WTC11 (cell line): ENCODE data around the gene FAM13A. TPM values are rescaled to one million over a fixed set of nuclear protein-coding genes. Genes with fewer than 3 reads are reported as not detected.
"Not testable (repeated sequence)": the region's sequence is repeated elsewhere in the genome, so short reads cannot be mapped to it uniquely, and the experiment has no call there.

Source experiments
- ATAC-seq: fragments of 200-7000 bp; cut with Tn5 transposase; 2 replicates; pipeline ENCODE4 v1.10.0; 2021; ENCODE audit warnings: mild to moderate bottlenecking, moderate library complexity
- CTCF ChIA-PET: fragments of 300-600 bp; sonication (Branson Sonifier 250); formaldehyde crosslinking; loops from one replicate; lab custom pipeline; 2021; ENCODE audit warnings: antibody characterized with exemption; lab: Charles Lee
- POLR2A ChIA-PET: fragments of 350-600 bp; sonication (Branson Sonifier 250); formaldehyde crosslinking; loops from one replicate; lab custom pipeline; 2021; ENCODE audit warnings: antibody characterized with exemption; lab: Charles Lee
- DNase-seq: peaks from one replicate; pipeline ENCODE4 v3.0.0; 2021; ENCODE audit warnings: low spot score
- H3K27ac Mint-ChIP-seq: 2 replicates; pipeline ENCODE4 v1.8.0; 2021; ENCODE audit warnings: mixed read lengths
- H3K27me3 Mint-ChIP-seq: 2 replicates; pipeline ENCODE4 v1.8.0; 2021; ENCODE audit warnings: low read depth, mild to moderate bottlenecking, moderate library complexity, mixed read lengths
- H3K36me3 Mint-ChIP-seq: 2 replicates; pipeline ENCODE4 v1.8.0; 2021; ENCODE audit warnings: mixed read lengths
- H3K4me1 Mint-ChIP-seq: 2 replicates; pipeline ENCODE4 v1.8.0; 2022; ENCODE audit warnings: mixed read lengths
- H3K4me3 Mint-ChIP-seq: 2 replicates; pipeline ENCODE4 v1.8.0; 2021; ENCODE audit warnings: mild to moderate bottlenecking, moderate library complexity, mixed read lengths
- H3K9me3 Mint-ChIP-seq: 2 replicates; pipeline ENCODE4 v1.8.0; 2021; ENCODE audit warnings: mixed read lengths
- ATF3 ChIP-seq: sonication (generic); formaldehyde crosslinking; conservative IDR thresholded peaks from 2 replicates; pipeline ENCODE4 v1.8.1; 2022; ENCODE audit warnings: mild to moderate bottlenecking, missing genetic modification reagents
- CREB1 ChIP-seq: sonication (generic); formaldehyde crosslinking; IDR thresholded peaks from 2 replicates; pipeline ENCODE4 v1.8.0; 2023; ENCODE audit warnings: mild to moderate bottlenecking, missing genetic modification reagents
- ETV6 ChIP-seq: sonication (generic); formaldehyde crosslinking; IDR thresholded peaks from 2 replicates; pipeline ENCODE4 v1.8.1; 2022; ENCODE audit warnings: mild to moderate bottlenecking, missing genetic modification reagents
- MLX ChIP-seq: sonication (generic); formaldehyde crosslinking; IDR thresholded peaks from 2 replicates; pipeline ENCODE4 v1.8.1; 2023; ENCODE audit warnings: mild to moderate bottlenecking, missing genetic modification reagents, moderate library complexity
- NR2C2 ChIP-seq: sonication (generic); formaldehyde crosslinking; IDR thresholded peaks from 2 replicates; pipeline ENCODE4 v1.8.0; 2022; ENCODE audit warnings: mild to moderate bottlenecking, missing genetic modification reagents
- OVOL2 ChIP-seq: fragments of 250-450 bp; sonication (Bioruptor Pico); IDR thresholded peaks from 2 replicates; pipeline ENCODE4 v1.9.0; 2021; ENCODE audit warnings: mild to moderate bottlenecking, borderline replicate concordance
- PREB ChIP-seq: sonication (generic); formaldehyde crosslinking; IDR thresholded peaks from 2 replicates; pipeline ENCODE4 v1.8.1; 2022; ENCODE audit warnings: mild to moderate bottlenecking, missing genetic modification reagents, moderate library complexity, borderline replicate concordance
- USF1 ChIP-seq: sonication (generic); formaldehyde crosslinking; IDR thresholded peaks from 2 replicates; pipeline ENCODE4 v1.8.0; 2022; ENCODE audit warnings: mild to moderate bottlenecking, missing genetic modification reagents
- ZBTB21 ChIP-seq: sonication (generic); formaldehyde crosslinking; IDR thresholded peaks from 2 replicates; pipeline ENCODE4 v1.8.1; 2023; ENCODE audit warnings: mild to moderate bottlenecking, missing genetic modification reagents, borderline replicate concordance
- ZMAT4 ChIP-seq: fragments of 250-450 bp; sonication (Bioruptor Pico); IDR thresholded peaks from 2 replicates; pipeline ENCODE4 v1.9.0; 2021; ENCODE audit warnings: mild to moderate bottlenecking
- ZNF138 ChIP-seq: sonication (generic); formaldehyde crosslinking; conservative IDR thresholded peaks from 2 replicates; pipeline ENCODE4 v1.8.1; 2022; ENCODE audit warnings: mild to moderate bottlenecking, moderate library complexity, missing genetic modification reagents
- total RNA-seq: library from RNA; stranded (reverse); gene quantifications from 3 replicates; pipeline ENCODE4 v1.2.3, GENCODE V29; 2021
- TF ChIP-seq, protein P1 (sequence below): sonication (generic); formaldehyde crosslinking; IDR thresholded peaks from 2 replicates; pipeline ENCODE4 v1.8.0; 2023; ENCODE audit warnings: mild to moderate bottlenecking, missing genetic modification reagents
- TF ChIP-seq, protein P2 (sequence below): fragments of 200-600 bp; IDR thresholded peaks from 2 replicates; pipeline ENCODE4 v1.8.0; 2022; ENCODE audit warnings: antibody characterized with exemption
- TF ChIP-seq, protein P3 (sequence below): sonication (generic); formaldehyde crosslinking; IDR thresholded peaks from 2 replicates; pipeline ENCODE4 v1.8.1; 2023; ENCODE audit warnings: mild to moderate bottlenecking, moderate library complexity, missing genetic modification reagents
- TF ChIP-seq, protein P4 (sequence below): sonication (generic); formaldehyde crosslinking; IDR thresholded peaks from 2 replicates; pipeline ENCODE4 v1.8.1; 2023; ENCODE audit warnings: mild to moderate bottlenecking, missing genetic modification reagents, moderate library complexity
- TF ChIP-seq, protein P5 (sequence below): fragments of 250-450 bp; sonication (Bioruptor Pico); IDR thresholded peaks from 2 replicates; pipeline ENCODE4 v2.1.2; 2022; ENCODE audit warnings: mild to moderate bottlenecking, moderate library complexity

Gene FAM13A
- total RNA-seq, 1 experiment from 2014 or later: 14.6 TPM

DNA sequence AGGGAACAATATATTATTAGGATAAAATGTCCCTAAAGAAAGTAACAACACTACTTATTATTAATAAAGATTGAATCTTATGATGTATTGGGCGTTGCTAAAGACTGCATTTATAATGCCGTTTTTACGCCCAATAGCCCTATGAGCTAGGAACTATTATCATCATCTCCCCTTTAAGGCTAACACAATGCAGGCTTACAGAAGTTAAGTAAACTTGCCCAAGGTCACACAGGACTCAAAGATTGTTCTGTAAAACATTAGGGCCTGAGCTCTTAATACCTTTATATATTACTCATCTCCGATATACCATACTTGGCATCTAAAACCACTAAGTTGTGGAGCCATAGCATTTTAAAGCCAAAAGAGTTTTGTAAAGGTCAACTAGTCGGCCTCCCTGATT, 149.5 kb downstream of the FAM13A start:
- Mint-ChIP-seq H3K4me1 (no peaks in the 10 kb centered on the region), H3K36me3 (peaks cover 10% of the 10 kb centered on the region), H3K9me3 (peaks cover 13% of the 10 kb centered on the region; the same call in 1 of the 2 replicates), H3K27me3 (no peaks in the 10 kb centered on the region), H3K4me3 (no peak overlapping the region), H3K27ac (no peak overlapping the region)
- CTCF ChIA-PET: no interaction called here
- TF ChIP-seq NR2C2 (CRISPR knock-in tag): no peak
- TF ChIP-seq ETV6 (CRISPR knock-in tag): no peak
- no peak for TF ChIP-seq ATF3
- no peak for TF ChIP-seq USF1
- TF ChIP-seq, protein P1, sequence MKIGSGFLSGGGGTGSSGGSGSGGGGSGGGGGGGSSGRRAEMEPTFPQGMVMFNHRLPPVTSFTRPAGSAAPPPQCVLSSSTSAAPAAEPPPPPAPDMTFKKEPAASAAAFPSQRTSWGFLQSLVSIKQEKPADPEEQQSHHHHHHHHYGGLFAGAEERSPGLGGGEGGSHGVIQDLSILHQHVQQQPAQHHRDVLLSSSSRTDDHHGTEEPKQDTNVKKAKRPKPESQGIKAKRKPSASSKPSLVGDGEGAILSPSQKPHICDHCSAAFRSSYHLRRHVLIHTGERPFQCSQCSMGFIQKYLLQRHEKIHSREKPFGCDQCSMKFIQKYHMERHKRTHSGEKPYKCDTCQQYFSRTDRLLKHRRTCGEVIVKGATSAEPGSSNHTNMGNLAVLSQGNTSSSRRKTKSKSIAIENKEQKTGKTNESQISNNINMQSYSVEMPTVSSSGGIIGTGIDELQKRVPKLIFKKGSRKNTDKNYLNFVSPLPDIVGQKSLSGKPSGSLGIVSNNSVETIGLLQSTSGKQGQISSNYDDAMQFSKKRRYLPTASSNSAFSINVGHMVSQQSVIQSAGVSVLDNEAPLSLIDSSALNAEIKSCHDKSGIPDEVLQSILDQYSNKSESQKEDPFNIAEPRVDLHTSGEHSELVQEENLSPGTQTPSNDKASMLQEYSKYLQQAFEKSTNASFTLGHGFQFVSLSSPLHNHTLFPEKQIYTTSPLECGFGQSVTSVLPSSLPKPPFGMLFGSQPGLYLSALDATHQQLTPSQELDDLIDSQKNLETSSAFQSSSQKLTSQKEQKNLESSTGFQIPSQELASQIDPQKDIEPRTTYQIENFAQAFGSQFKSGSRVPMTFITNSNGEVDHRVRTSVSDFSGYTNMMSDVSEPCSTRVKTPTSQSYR (CRISPR knock-in tag): no peak
- no peak for TF ChIP-seq ZBTB21
- TF ChIP-seq ZMAT4 (CRISPR knock-in tag): no peak
- TF ChIP-seq ZNF138: no peak
- no peak for TF ChIP-seq CREB1
- no peak for TF ChIP-seq OVOL2 (CRISPR knock-in tag)
- TF ChIP-seq PREB (CRISPR knock-in tag): no peak
- TF ChIP-seq, protein P2, sequence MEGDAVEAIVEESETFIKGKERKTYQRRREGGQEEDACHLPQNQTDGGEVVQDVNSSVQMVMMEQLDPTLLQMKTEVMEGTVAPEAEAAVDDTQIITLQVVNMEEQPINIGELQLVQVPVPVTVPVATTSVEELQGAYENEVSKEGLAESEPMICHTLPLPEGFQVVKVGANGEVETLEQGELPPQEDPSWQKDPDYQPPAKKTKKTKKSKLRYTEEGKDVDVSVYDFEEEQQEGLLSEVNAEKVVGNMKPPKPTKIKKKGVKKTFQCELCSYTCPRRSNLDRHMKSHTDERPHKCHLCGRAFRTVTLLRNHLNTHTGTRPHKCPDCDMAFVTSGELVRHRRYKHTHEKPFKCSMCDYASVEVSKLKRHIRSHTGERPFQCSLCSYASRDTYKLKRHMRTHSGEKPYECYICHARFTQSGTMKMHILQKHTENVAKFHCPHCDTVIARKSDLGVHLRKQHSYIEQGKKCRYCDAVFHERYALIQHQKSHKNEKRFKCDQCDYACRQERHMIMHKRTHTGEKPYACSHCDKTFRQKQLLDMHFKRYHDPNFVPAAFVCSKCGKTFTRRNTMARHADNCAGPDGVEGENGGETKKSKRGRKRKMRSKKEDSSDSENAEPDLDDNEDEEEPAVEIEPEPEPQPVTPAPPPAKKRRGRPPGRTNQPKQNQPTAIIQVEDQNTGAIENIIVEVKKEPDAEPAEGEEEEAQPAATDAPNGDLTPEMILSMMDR: no peak
- TF ChIP-seq, protein P3, sequence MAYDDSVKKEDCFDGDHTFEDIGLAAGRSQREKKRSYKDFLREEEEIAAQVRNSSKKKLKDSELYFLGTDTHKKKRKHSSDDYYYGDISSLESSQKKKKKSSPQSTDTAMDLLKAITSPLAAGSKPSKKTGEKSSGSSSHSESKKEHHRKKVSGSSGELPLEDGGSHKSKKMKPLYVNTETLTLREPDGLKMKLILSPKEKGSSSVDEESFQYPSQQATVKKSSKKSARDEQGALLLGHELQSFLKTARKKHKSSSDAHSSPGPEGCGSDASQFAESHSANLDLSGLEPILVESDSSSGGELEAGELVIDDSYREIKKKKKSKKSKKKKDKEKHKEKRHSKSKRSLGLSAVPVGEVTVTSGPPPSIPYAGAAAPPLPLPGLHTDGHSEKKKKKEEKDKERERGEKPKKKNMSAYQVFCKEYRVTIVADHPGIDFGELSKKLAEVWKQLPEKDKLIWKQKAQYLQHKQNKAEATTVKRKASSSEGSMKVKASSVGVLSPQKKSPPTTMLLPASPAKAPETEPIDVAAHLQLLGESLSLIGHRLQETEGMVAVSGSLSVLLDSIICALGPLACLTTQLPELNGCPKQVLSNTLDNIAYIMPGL: no peak
- TF ChIP-seq, protein P4, sequence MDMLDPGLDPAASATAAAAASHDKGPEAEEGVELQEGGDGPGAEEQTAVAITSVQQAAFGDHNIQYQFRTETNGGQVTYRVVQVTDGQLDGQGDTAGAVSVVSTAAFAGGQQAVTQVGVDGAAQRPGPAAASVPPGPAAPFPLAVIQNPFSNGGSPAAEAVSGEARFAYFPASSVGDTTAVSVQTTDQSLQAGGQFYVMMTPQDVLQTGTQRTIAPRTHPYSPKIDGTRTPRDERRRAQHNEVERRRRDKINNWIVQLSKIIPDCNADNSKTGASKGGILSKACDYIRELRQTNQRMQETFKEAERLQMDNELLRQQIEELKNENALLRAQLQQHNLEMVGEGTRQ (CRISPR knock-in tag): no peak
- no peak for TF ChIP-seq MLX (CRISPR knock-in tag)
- TF ChIP-seq, protein P5, sequence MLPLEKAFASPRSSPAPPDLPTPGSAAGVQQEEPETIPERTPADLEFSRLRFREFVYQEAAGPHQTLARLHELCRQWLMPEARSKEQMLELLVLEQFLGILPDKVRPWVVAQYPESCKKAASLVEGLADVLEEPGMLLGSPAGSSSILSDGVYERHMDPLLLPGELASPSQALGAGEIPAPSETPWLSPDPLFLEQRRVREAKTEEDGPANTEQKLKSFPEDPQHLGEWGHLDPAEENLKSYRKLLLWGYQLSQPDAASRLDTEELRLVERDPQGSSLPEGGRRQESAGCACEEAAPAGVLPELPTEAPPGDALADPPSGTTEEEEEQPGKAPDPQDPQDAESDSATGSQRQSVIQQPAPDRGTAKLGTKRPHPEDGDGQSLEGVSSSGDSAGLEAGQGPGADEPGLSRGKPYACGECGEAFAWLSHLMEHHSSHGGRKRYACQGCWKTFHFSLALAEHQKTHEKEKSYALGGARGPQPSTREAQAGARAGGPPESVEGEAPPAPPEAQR (CRISPR knock-in tag): no peak
- no peak for DNase-seq
- ATAC-seq: no peak
- POLR2A ChIA-PET: no interaction called here

DNA sequence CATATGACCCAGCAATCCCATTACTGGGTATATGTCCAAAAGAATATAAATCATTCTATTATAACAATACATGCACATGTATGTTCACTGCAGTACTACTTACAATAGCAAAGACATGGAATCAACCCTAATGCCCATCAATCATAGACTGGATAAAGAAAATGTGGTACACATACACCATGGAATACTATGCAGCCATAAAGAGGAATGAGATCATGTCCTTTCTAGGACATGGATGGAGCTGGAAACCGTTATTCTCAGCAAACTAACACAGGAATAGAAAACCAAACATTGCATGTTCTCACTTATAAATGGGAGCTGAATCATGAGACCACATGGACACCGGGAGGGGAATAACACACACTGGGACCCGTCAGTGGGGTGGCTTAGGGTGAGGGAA, 152.7 kb downstream of the FAM13A start:
- ATAC-seq, H3K4me3 Mint-ChIP-seq, DNase-seq, POLR2A ChIA-PET, H3K4me1 Mint-ChIP-seq, H3K27me3 Mint-ChIP-seq, H3K27ac Mint-ChIP-seq, CTCF ChIA-PET: not testable (repeated sequence)
- H3K36me3 Mint-ChIP-seq: peaks cover 24% of the 10 kb centered on the region
- peaks cover 40% of the 10 kb centered on the region for H3K9me3 Mint-ChIP-seq
